GM18508 (cell line): Measurements from ENCODE around the gene SLC4A4.

ENCODE experiments used
- ATAC-seq: cut with Tn5 transposase; IDR thresholded peaks from one replicate; pipeline ENCODE4 v1.9.1; 2021; ENCODE audit warnings: moderate number of reproducible peaks; ENCODE audit not compliant: insufficient read depth, unreplicated experiment

The SLC4A4 gene

GRCh38 chr4:71461422-71461821 lies 122.6 kb downstream of the SLC4A4 start:
- no peak for ATAC-seq

GRCh38 chr4:71466775-71467174 lies 128.0 kb downstream of the SLC4A4 start:
- ATAC-seq = no peak

- ATAC-seq = no peak
Observed at GRCh38 chr4:71468116-71468710, 129.4 kb downstream of the SLC4A4 start.

GRCh38 chr4:71469541-71469940 lies 130.7 kb downstream of the SLC4A4 start:
- no peak for ATAC-seq

DNA sequence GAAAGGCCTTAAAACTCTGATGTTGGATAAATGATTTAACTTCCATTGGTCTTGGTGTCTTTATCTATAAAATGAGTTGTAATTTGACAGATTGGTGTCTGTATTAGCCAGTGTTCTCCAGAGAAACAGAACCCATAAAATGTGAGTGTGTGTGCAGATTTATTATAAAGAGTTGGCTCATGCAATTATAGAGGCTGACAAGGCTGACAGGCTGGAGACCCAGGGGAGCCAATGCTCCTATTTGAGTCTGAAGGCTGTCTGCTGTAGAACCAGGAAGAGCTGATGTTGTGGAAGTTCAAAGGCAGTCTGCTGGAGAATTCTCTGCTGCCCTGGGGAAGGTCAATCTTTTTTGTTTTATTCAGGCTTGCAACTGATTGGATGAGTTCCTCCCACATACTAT lies 131.7 kb downstream of the SLC4A4 start:
- no peak for ATAC-seq

GRCh38 chr4:71472946-71473345 lies 134.1 kb downstream of the SLC4A4 start:
- ATAC-seq = no peak

DNA sequence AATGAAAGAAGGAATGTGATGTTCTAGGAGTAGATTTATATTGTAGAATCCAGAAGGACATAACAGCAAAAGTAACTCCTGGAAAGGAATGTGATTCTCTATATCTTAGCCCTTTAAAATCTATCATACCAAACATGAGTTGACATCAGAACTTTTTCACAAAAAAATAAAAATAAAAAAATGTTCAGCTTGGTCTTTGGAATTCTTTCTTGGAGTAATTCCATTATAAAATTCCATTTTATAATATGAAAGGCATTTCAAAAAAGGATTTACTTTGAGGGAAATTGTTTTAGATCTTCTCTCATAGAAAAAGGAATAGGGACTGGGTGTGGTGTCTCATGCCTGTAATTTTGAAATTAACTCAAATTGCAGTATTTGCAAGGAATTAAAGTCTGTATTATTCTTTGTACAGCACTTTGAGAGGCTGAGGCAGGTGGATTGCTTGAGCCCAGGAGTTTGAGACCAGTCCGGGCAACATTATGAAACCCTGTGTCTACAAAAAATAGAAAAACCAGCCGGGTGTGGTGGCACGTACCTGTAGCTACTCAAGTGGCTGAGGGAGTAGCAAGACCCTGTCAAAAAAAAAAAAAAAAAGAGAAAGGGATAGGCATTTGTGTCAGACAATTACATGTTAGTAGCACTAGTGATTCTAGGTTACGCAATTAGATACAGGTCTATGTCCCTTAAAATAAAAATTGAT lies 134.9 kb downstream of the SLC4A4 start:
- ATAC-seq = no peak

DNA sequence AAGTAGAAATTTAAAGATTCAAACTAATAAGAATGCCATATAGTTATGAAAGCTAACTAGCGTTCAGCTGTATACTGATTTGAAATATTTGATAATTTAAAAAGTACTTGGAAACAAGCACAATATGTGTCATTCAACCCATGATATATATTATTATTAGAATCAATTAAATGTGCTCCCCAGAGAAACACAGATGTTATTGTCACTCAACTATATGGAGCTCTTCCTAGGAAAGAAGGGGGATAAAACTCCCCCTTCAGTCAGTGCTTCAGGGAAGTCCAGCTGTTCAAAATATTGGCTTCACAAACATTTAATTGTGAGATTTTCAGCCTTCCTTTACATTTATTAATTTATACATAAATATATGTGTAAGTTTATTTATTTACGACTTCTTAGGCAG lies 135.9 kb downstream of the SLC4A4 start:
- ATAC-seq = no peak

- no peak for ATAC-seq
Observed at GRCh38 chr4:71476240-71476639, 137.4 kb downstream of the SLC4A4 start.

DNA sequence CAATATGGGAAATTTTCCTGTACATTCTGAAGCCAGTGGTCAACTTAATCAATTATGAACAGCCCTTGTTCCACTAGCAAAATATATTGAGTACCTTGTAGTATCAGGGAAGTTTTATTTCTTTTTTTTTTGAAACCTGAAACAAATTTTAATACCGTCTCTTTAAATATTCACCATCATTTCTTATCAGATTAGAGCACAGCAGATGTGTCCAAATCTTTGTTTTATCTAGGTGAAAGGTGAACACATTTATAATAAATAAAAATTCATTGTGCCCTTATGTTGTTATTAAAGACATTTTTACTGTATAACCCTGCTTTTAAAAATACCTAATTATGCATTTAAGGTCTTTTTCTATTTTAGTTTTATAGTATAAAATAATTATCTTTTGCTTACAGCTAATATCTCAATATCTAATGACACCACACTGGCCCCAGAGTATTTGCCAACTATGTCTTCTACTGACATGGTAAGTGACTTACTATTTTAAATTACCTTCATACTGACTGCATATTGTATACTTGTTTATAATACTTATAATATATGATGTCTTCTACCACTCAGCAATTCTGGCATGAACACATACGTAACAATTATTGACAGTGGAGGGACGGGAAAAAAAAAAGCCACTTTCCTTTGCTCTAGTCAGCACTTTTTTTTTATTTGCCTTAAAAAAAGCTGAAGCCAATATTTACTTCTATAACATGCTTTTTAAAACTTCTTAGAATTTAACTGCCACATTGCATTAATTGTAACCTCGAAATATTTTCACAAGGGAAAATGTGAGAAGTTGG lies 147.9 kb downstream of the SLC4A4 start:
- ATAC-seq = no peak

GRCh38 chr4:71487344-71487920 lies 148.6 kb downstream of the SLC4A4 start:
- no peak for ATAC-seq

DNA sequence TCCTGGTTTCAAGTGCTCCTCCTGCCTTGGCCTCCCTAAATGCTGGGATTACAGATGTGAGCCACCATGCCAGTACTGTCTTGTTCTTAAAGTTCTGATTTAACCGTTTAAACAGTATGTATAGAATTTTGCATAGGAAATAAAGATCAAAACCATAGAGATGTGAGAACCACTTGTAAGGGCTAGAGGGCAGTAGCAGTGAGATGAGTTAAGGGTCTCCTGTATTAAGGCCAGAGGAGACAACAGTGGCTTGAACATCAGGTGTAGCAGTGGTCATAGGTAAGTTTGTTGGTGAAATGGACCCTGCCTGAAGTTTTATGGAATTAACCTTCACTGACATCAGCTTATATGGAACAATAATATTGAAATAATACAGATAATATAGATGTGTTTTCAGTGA lies 155.7 kb downstream of the SLC4A4 start:
- ATAC-seq = no peak

GRCh38 chr4:71495454-71495853 lies 156.6 kb downstream of the SLC4A4 start:
- no peak for ATAC-seq

DNA sequence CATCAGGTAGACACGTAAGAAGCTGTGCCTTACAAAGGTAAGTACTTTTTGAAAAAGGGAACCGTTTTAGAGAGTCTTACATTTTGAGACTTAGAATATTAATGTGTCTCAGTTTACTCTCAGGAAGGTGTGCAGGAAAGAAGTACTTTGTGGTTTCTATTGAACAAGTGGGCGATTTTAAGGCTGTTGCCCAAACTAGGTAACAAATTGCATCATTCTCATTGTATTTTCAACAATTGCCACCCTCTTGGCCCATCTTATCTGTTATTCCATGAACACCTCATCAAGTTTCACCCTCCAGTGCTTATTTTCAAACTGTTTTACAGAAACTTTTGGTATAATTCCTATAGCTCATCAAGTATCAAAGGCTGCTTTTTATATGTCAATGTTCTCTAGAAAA lies 158.3 kb downstream of the SLC4A4 start:
- no peak for ATAC-seq

- ATAC-seq = no peak
Observed at GRCh38 chr4:71498002-71498401, 159.2 kb downstream of the SLC4A4 start.

- no peak for ATAC-seq
Observed at GRCh38 chr4:71498625-71499024, 159.8 kb downstream of the SLC4A4 start.

- no peak for ATAC-seq
Observed at GRCh38 chr4:71501992-71502391, 163.2 kb downstream of the SLC4A4 start.

DNA sequence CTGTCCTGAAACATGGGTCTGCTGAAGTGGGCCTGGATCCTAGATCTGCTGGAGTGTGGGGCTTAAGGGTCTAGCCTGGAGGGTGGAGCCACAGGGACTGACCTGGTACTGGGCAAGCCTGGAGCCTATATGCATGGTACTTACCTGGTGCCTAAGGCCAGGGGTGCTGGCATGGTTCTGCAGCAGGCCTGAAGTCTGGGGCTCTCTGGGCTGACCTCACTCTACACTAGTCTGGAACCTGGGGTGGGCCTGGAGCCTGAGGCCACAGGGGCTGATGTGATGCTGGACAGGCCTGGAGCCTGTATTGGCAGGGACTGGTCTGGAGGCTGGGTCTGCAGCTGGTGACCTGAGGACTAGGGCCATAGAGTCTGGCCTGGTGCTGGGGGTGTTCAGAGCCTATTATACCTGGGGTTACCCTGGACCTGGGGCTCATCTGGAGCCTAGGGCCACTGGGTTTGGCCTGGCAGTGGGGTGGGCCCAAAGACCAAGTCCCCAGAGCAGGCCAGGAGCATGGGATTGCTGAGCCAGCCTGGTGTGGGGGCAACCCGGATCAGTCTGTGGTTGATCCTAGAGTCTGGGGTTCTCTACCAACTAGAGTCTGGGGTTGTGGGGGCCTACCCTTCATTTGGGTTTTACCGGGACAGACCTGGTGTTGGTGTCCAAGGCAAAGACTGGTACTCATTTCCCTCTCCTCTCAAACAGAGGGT lies 179.6 kb downstream of the SLC4A4 start:
- no peak for ATAC-seq

GRCh38 chr4:71520308-71520707 lies 181.5 kb downstream of the SLC4A4 start:
- no peak for ATAC-seq

DNA sequence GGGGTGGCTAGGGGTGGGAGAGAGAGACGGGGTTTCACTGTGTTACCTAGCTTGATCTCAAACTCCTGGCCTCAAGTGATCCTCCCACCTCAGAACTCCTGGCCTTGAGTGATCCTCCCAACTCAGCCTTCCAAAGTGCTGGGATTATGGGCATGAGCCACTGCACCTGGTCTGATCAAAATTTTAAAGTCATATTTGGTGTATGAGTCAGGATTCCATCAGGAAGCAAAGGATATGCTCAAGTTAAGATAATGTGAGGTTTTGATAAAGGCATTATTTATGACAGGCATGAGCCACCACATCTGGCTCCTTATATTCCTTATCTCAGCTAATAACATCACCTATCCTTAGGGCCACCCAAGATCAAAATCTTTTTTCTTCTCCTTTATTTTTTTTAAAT lies 182.0 kb downstream of the SLC4A4 start:
- ATAC-seq = no peak

DNA sequence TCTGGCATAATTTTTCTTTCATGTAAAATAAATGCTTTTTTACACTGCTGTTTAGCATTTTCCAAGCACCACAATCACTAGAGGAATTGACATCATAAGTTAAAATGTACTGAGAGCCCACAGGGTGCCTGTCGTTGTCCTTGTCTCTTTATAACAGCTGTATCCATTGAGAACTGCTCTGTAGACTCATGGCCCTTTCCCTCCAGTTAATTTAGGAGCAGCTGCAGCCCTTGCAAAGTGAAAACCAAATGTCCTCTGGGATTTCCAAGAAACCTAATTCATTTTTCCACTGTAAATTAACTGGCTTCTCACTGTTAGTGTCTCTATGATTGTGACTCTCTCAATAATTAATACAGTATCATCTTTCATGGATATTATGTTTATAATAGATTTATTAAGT lies 185.9 kb downstream of the SLC4A4 start:
- no peak for ATAC-seq
